ENCODE measurements around the gene SCNN1B.

Gene SCNN1B

GRCh38 chr16:23270654-23271053, 31.4 kb upstream of the SCNN1B start:
- Histone ChIP-seq H3K4me1 (ENCODE audit: control insufficient read depth, insufficient read depth, low read length, poor library complexity, severe bottlenecking) (no peaks in the 10 kb centered on the region), H3K27ac (ENCODE audit: low read depth, low read length, severe bottlenecking) (no peak overlapping the region), H3K9me3 (ENCODE audit: control insufficient read depth, low read length) (no peaks in the 10 kb centered on the region), H3K36me3 (ENCODE audit: control insufficient read depth, insufficient read depth, low read length) (no peaks in the 10 kb centered on the region), H3K4me3 (ENCODE audit: extremely low read depth, insufficient read depth, low read length, poor library complexity, severe bottlenecking) (no peak overlapping the region)
- WGBS, 2 experiments (ENCODE audit: insufficient coverage in 2 of 2): 100% methylated on average over 1 of the region's 3 CpGs; no CpG with 5 or more reads in 1 of the 2 experiments

DNA sequence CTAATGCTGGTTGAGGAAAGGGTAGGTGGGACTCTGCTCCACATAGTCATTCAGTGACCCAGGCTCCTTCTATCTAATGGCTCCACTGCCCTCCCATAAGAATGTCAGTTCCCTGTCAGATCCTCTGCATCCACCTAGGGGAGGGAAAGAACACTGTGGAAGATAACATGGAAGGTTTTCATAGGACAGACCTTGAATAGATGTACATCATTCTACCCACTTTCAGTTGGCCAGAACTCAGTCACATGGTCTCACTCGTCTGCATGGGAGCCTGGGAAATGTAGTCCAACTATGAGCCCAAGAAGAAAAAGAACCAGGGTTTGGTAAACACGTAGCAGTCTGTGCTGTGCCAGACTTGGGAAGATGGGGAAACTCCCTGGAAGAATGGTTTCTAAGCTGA, 27.1 kb upstream of the SCNN1B start:
- no peaks in the 10 kb centered on the region for H3K36me3 ChIP-seq (ENCODE audit: control insufficient read depth, insufficient read depth, low read length)
- 67% methylated on average over 1 to 2 of the region's 2 CpGs for WGBS, 2 experiments (ENCODE audit: insufficient coverage in 2 of 2)
- no peak overlapping the region for H3K27ac ChIP-seq (ENCODE audit: low read depth, low read length, severe bottlenecking)
- H3K4me3 ChIP-seq (ENCODE audit: extremely low read depth, insufficient read depth, low read length, poor library complexity, severe bottlenecking): no peak overlapping the region
- H3K9me3 ChIP-seq (ENCODE audit: control insufficient read depth, low read length): no peaks in the 10 kb centered on the region
- no peaks in the 10 kb centered on the region for H3K4me1 ChIP-seq (ENCODE audit: control insufficient read depth, insufficient read depth, low read length, poor library complexity, severe bottlenecking)

- Histone ChIP-seq H3K4me1 (ENCODE audit: control insufficient read depth, insufficient read depth, low read length, poor library complexity, severe bottlenecking) (no peaks in the 10 kb centered on the region), H3K4me3 (ENCODE audit: extremely low read depth, insufficient read depth, low read length, poor library complexity, severe bottlenecking) (no peak overlapping the region), H3K36me3 (ENCODE audit: control insufficient read depth, insufficient read depth, low read length) (no peaks in the 10 kb centered on the region), H3K27ac (ENCODE audit: low read depth, low read length, severe bottlenecking) (no peak overlapping the region), H3K9me3 (ENCODE audit: control insufficient read depth, low read length) (no peaks in the 10 kb centered on the region)
- 87 to 89% methylated on average over 4 of the region's 4 CpGs for WGBS, 2 experiments (ENCODE audit: insufficient coverage in 2 of 2)
Measured at GRCh38 chr16:23276821-23277220, 25.3 kb upstream of the SCNN1B start.

- Histone ChIP-seq H3K4me3 (ENCODE audit: extremely low read depth, insufficient read depth, low read length, poor library complexity, severe bottlenecking) (no peak overlapping the region), H3K36me3 (ENCODE audit: control insufficient read depth, insufficient read depth, low read length) (no peaks in the 10 kb centered on the region), H3K27ac (ENCODE audit: low read depth, low read length, severe bottlenecking) (no peak overlapping the region), H3K4me1 (ENCODE audit: control insufficient read depth, insufficient read depth, low read length, poor library complexity, severe bottlenecking) (no peaks in the 10 kb centered on the region), H3K9me3 (ENCODE audit: control insufficient read depth, low read length) (no peaks in the 10 kb centered on the region)
- 75 to 77% methylated on average over 2 of the region's 2 CpGs for WGBS, 2 experiments (ENCODE audit: insufficient coverage in 2 of 2)
Measured at GRCh38 chr16:23278031-23278430, 24.1 kb upstream of the SCNN1B start.

GRCh38 chr16:23279721-23280153, 22.4 kb upstream of the SCNN1B start:
- WGBS, 2 experiments (ENCODE audit: insufficient coverage in 2 of 2): 12 to 16% methylated on average over 5 to 6 of the region's 9 CpGs
- no peaks in the 10 kb centered on the region for H3K4me1 ChIP-seq (ENCODE audit: control insufficient read depth, insufficient read depth, low read length, poor library complexity, severe bottlenecking)
- H3K36me3 ChIP-seq (ENCODE audit: control insufficient read depth, insufficient read depth, low read length): no peaks in the 10 kb centered on the region
- no peak overlapping the region for H3K4me3 ChIP-seq (ENCODE audit: extremely low read depth, insufficient read depth, low read length, poor library complexity, severe bottlenecking)
- no peaks in the 10 kb centered on the region for H3K9me3 ChIP-seq (ENCODE audit: control insufficient read depth, low read length)
- H3K27ac ChIP-seq (ENCODE audit: low read depth, low read length, severe bottlenecking): no peak overlapping the region

DNA sequence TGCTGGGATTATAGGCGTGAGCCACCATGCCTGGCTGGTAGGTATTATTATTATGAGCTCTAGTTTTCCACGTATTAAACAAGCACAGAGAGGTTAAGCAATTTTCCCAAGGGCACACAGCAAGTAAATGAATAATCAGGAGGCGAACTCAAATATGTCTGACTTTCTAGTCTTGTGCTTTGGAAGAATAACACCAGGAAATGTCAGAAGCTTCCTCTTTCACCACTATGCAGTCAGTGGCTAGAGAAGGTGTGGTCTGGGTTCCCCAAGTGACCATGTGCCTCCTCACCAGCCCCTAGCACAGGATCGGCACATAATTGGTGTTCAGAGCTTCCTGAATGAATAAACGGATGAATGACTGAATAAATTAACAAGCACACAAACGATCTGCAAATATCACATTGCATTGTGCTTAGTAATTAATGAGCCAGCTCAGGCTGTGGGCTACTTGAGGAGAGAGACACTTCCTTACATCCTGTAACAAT, 21.6 kb upstream of the SCNN1B start:
- no peaks in the 10 kb centered on the region for H3K9me3 ChIP-seq (ENCODE audit: control insufficient read depth, low read length)
- no peaks in the 10 kb centered on the region for H3K4me1 ChIP-seq (ENCODE audit: control insufficient read depth, insufficient read depth, low read length, poor library complexity, severe bottlenecking)
- no peak overlapping the region for H3K27ac ChIP-seq (ENCODE audit: low read depth, low read length, severe bottlenecking)
- H3K36me3 ChIP-seq (ENCODE audit: control insufficient read depth, insufficient read depth, low read length): no peaks in the 10 kb centered on the region
- no peak overlapping the region for H3K4me3 ChIP-seq (ENCODE audit: extremely low read depth, insufficient read depth, low read length, poor library complexity, severe bottlenecking)
- whole genome bisulfite sequencing, 2 experiments (ENCODE audit: insufficient coverage in 2 of 2): 92 to 98% methylated on average over 2 to 5 of the region's 6 CpGs

GRCh38 chr16:23282568-23282967, 19.5 kb upstream of the SCNN1B start:
- Histone ChIP-seq H3K4me3 (ENCODE audit: extremely low read depth, insufficient read depth, low read length, poor library complexity, severe bottlenecking) (no peak overlapping the region), H3K4me1 (ENCODE audit: control insufficient read depth, insufficient read depth, low read length, poor library complexity, severe bottlenecking) (no peaks in the 10 kb centered on the region), H3K36me3 (ENCODE audit: control insufficient read depth, insufficient read depth, low read length) (no peaks in the 10 kb centered on the region), H3K9me3 (ENCODE audit: control insufficient read depth, low read length) (no peaks in the 10 kb centered on the region), H3K27ac (ENCODE audit: low read depth, low read length, severe bottlenecking) (no peak overlapping the region)
- WGBS, 2 experiments (ENCODE audit: insufficient coverage in 2 of 2): no CpG with 5 or more reads among the region's 1 CpG

DNA sequence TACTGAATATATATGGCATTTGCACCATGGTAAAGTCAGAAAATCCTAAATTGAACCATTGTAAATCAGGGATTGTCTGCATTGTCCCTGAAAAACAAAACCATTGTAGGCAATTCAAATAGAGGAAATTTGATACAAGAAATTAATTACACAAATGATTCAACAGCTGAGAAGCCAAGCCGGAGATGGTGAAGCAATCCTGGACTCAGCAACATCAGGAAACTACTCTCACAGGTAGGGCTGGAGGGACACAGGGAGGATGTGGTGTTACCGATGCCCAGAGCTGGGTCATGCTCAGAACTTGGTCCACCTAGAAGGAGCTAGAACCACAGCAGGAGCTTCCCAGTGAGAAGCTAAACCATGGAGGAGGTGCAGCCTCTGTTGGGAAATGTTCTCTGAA, 18.5 kb upstream of the SCNN1B start:
- 78 to 100% methylated on average over 1 of the region's 2 CpGs for WGBS, 2 experiments (ENCODE audit: insufficient coverage in 2 of 2)
- H3K36me3 ChIP-seq (ENCODE audit: control insufficient read depth, insufficient read depth, low read length): no peaks in the 10 kb centered on the region
- H3K9me3 ChIP-seq (ENCODE audit: control insufficient read depth, low read length): no peaks in the 10 kb centered on the region
- H3K27ac ChIP-seq (ENCODE audit: low read depth, low read length, severe bottlenecking): no peak overlapping the region
- no peaks in the 10 kb centered on the region for H3K4me1 ChIP-seq (ENCODE audit: control insufficient read depth, insufficient read depth, low read length, poor library complexity, severe bottlenecking)
- no peak overlapping the region for H3K4me3 ChIP-seq (ENCODE audit: extremely low read depth, insufficient read depth, low read length, poor library complexity, severe bottlenecking)

DNA sequence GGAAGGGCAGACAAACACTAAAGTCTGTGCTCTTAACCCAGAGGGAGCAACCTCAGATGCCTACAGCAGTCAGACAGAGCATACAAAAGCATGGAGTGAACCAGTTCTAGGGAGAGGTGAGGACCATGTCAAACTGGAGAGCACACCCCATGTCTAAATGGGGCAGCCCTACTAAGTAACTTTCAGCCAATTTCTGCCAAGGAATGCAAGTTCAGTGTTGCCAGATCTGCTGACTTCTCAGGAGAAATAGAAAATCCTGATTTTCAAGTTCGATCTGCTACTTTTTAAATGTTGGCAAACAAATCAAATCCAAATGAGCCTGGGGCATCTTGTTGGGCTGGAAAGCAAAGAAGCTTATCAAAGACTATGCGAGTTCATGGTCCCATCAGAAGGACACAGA, 17.5 kb upstream of the SCNN1B start:
- Histone ChIP-seq H3K36me3 (ENCODE audit: control insufficient read depth, insufficient read depth, low read length) (no peaks in the 10 kb centered on the region), H3K4me1 (ENCODE audit: control insufficient read depth, insufficient read depth, low read length, poor library complexity, severe bottlenecking) (no peaks in the 10 kb centered on the region), H3K9me3 (ENCODE audit: control insufficient read depth, low read length) (no peaks in the 10 kb centered on the region), H3K4me3 (ENCODE audit: extremely low read depth, insufficient read depth, low read length, poor library complexity, severe bottlenecking) (no peak overlapping the region), H3K27ac (ENCODE audit: low read depth, low read length, severe bottlenecking) (no peak overlapping the region)
- 91 to 93% methylated on average over 2 of the region's 2 CpGs for WGBS, 2 experiments (ENCODE audit: insufficient coverage in 2 of 2)

DNA sequence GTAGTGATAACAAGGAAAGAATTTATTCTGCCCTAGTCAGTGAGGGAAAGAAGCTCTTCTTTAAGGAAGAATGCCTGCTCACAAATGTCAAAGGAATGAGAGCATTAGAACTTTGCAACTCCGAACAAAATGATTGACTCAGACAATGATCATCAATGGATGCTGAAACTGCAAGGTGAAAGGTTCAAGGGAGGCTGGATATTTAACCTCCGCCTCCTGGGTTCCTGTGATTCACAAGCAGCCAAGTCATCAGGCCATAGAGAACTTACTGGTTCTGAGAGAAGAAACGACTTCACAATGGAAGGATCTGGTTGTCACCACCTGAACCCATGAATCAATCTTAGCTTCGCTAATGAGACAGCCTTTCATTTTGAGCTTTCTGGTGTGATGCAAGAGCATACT, 16.0 kb upstream of the SCNN1B start:
- 84 to 90% methylated on average over 3 to 4 of the region's 4 CpGs for WGBS, 2 experiments (ENCODE audit: insufficient coverage in 2 of 2)
- Histone ChIP-seq H3K36me3 (ENCODE audit: control insufficient read depth, insufficient read depth, low read length) (no peaks in the 10 kb centered on the region), H3K4me1 (ENCODE audit: control insufficient read depth, insufficient read depth, low read length, poor library complexity, severe bottlenecking) (no peaks in the 10 kb centered on the region), H3K4me3 (ENCODE audit: extremely low read depth, insufficient read depth, low read length, poor library complexity, severe bottlenecking) (no peak overlapping the region), H3K27ac (ENCODE audit: low read depth, low read length, severe bottlenecking) (no peak overlapping the region), H3K9me3 (ENCODE audit: control insufficient read depth, low read length) (no peaks in the 10 kb centered on the region)

DNA sequence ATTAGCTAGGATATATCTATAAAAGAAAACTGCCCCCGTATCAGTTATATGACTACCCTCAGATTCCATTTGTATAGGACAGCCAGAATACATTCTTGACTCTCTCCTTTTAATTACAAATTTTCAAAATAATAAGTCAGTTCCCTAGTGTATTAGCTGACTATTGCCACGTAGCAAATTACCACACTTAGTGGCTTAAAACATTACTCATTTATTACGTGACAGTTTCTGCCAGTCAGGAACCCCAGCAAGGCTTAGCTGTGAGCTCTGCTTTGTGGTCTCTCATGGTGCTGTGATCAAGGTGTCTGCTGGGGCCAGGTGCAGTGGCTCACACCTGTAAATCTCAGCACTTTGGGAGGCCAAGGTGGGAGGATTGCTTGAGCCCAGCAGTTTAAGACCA, 13.9 kb upstream of the SCNN1B start:
- no peak overlapping the region for H3K27ac ChIP-seq (ENCODE audit: low read depth, low read length, severe bottlenecking)
- WGBS, 2 experiments (ENCODE audit: insufficient coverage in 2 of 2): 75 to 92% methylated on average over 2 of the region's 3 CpGs
- no peaks in the 10 kb centered on the region for H3K36me3 ChIP-seq (ENCODE audit: control insufficient read depth, insufficient read depth, low read length)
- H3K9me3 ChIP-seq (ENCODE audit: control insufficient read depth, low read length): no peaks in the 10 kb centered on the region
- H3K4me3 ChIP-seq (ENCODE audit: extremely low read depth, insufficient read depth, low read length, poor library complexity, severe bottlenecking): no peak overlapping the region
- no peaks in the 10 kb centered on the region for H3K4me1 ChIP-seq (ENCODE audit: control insufficient read depth, insufficient read depth, low read length, poor library complexity, severe bottlenecking)

All from mesodermal cell (in vitro differentiated cells).